GM12892 (cell line): Measurements from ENCODE around the gene ATP8B4.

Source experiments
- POLR2A ChIP-seq: IDR thresholded peaks from 2 replicates; pipeline ENCODE4 v1.6.1; 2011; ENCODE audit warnings: low read depth, low read length, control low read depth
- POLR2AphosphoS5 ChIP-seq: IDR thresholded peaks from 2 replicates; pipeline ENCODE4 v1.6.1; 2011; ENCODE audit warnings: low read depth, low read length, control low read depth

GRCh38 chr15:50055332-50055731 lies 63.7 kb downstream of the ATP8B4 start:
- TF ChIP-seq POLR2AphosphoS5 = no peak
- no peak for TF ChIP-seq POLR2A
